ENCODE data around the gene MISP.

GRCh38 chr19:782878-783668, 32.2 kb downstream of the MISP start:
- TF ChIP-seq CTCF (IDR thresholded peaks at IDR 0.05; ENCODE audit: insufficient read depth, low read length), result no peak
- no peak for TF ChIP-seq POLR2AphosphoS5 (IDR thresholded peaks at IDR 0.05; ENCODE audit: low read depth)
- no peak for TF ChIP-seq REST (IDR thresholded peaks at IDR 0.05; ENCODE audit: insufficient replicate concordance, low read depth)
- no peak for TF ChIP-seq SPI1 (IDR thresholded peaks at IDR 0.05; ENCODE audit: borderline replicate concordance, low read depth)
